Testis (tissue), 3 donors: ENCODE data around the gene GABARAPL2. TPM values are rescaled to one million over a fixed set of nuclear protein-coding genes. Genes with fewer than 3 reads are reported as not detected.

Source experiments
- DNase-seq: peaks from one replicate; pipeline ENCODE4 v3.0.0-alpha.2; 2019
- H3K27ac ChIP-seq, 2 donors: fragments of 200-600 bp; sonication (generic); one replicate each; pipeline ENCODE4 v1.5.1; 2019
- H3K27me3 ChIP-seq: fragments of 200-600 bp; sonication (generic); one replicate; pipeline ENCODE4 v1.5.1; 2019
- H3K36me3 ChIP-seq: fragments of 200-600 bp; sonication (generic); one replicate; pipeline ENCODE4 v1.5.1; 2017; ENCODE audit warnings: low read depth; ENCODE audit errors: missing control alignments
- H3K4me1 ChIP-seq: fragments of 200-600 bp; sonication (generic); one replicate; pipeline ENCODE4 v1.5.1; 2019
- H3K4me3 ChIP-seq, 2 donors: fragments of 200-600 bp; sonication (generic); one replicate each; pipeline ENCODE4 v1.5.1; 2017 to 2019
- H3K9me3 ChIP-seq: fragments of 200-600 bp; sonication (generic); one replicate; pipeline ENCODE4 v1.5.1; 2017
- CTCF ChIP-seq, 3 experiments: fragments of 450-650 bp in 2 of 3; fragments of 200-600 bp in 1 of 3; sonication (generic) in 1 of 3; IDR thresholded peaks; one replicate each; pipeline ENCODE4 v1.5.1; 2016 to 2019; ENCODE audit warnings: antibody characterized with exemption in 3 of 3, mild to moderate bottlenecking in 2 of 3, moderate library complexity in 1 of 3
- POLR2A ChIP-seq: fragments of 450-650 bp; IDR thresholded peaks from one replicate; pipeline ENCODE4 v1.6.1; 2017; ENCODE audit warnings: antibody characterized with exemption, mild to moderate bottlenecking, moderate library complexity
- WGBS, 2 donors: methylation state at CpG; one replicate each; pipeline ENCODE4 v1.1.5; 2018; 5-methylcytosine and 5-hydroxymethylcytosine counted together
- intact Hi-C: fragments of 100-400 bp; cut with DNase I; formaldehyde crosslinking; loops from one replicate; pipeline ENCODE4 v1.15.1; 2023; ENCODE audit warnings: low total_unique reads
- polyA plus RNA-seq: library from polyadenylated mRNA; stranded (reverse); fragments of 350-450 nt; fragmentation: Illumina TruSeq; extraction: RNeasy Lipid Tissue Mini Kit (QIAGEN cat#74804); gene quantifications from one replicate; pipeline ENCODE4 v1.2.3, GENCODE V29; 2014; ENCODE audit warnings: low read depth, low replicate concordance; ENCODE audit not compliant: insufficient read depth
- total RNA-seq, 2 donors: library from RNA; depleted of rRNA; stranded (reverse); fragments of >200 nt; gene quantifications; one replicate each; pipeline ENCODE4 v1.2.3, GENCODE V29; 2016

The GABARAPL2 gene
- total and polyA plus RNA-seq, 3 donors from 2014 or later: 113 to 157 (median 122) TPM

GRCh38 chr16:75579281-75579834, 13.2 kb downstream of the GABARAPL2 start:
- Histone ChIP-seq H3K4me3 (no peak overlapping the region), H3K27me3 (no peaks in the 10 kb centered on the region), H3K4me1 (no peaks in the 10 kb centered on the region), H3K9me3 (no peaks in the 10 kb centered on the region), H3K27ac (no peak overlapping the region), H3K36me3 (no peaks in the 10 kb centered on the region)
- DNase-seq: no peak
- intact Hi-C loops: loop anchor here (10.0 kb wide), 1 partner anchor 65 kb away; the partner anchor contains the start of genes KARS1 and TERF2IP
- no peak for TF ChIP-seq POLR2A
- no peak for TF ChIP-seq CTCF (IDR thresholded peaks at IDR 0.05)
- 86 to 93% methylated on average over 7 of the region's 7 CpGs for WGBS, 2 donors

GRCh38 chr16:75584108-75584507, 17.9 kb downstream of the GABARAPL2 start:
- Histone ChIP-seq H3K36me3 (no peaks in the 10 kb centered on the region), H3K4me1 (no peaks in the 10 kb centered on the region), H3K4me3 (no peak overlapping the region), H3K27me3 (no peaks in the 10 kb centered on the region), H3K27ac (no peak overlapping the region), H3K9me3 (no peaks in the 10 kb centered on the region)
- intact Hi-C loops: no loop called here
- DNase-seq: no peak
- WGBS, 2 donors: 84 to 85% methylated on average over 3 of the region's 3 CpGs
- TF ChIP-seq POLR2A (no peak), CTCF (IDR thresholded peaks at IDR 0.05) (no peak)

GRCh38 chr16:75588716-75589115, 22.5 kb downstream of the GABARAPL2 start:
- Histone ChIP-seq H3K27ac (no peak overlapping the region), H3K36me3 (no peaks in the 10 kb centered on the region), H3K4me3 (no peak overlapping the region), H3K9me3 (no peaks in the 10 kb centered on the region), H3K4me1 (peaks cover 7% of the 10 kb centered on the region), H3K27me3 (no peaks in the 10 kb centered on the region)
- no peak for DNase-seq
- WGBS, 2 donors: 90 to 95% methylated on average over 3 to 4 of the region's 4 CpGs
- TF ChIP-seq POLR2A: no peak
- TF ChIP-seq CTCF (IDR thresholded peaks at IDR 0.05): no peak
- intact Hi-C loops: no loop called here

GRCh38 chr16:75589306-75589705, 23.1 kb downstream of the GABARAPL2 start:
- TF ChIP-seq CTCF (IDR thresholded peaks at IDR 0.05) (no peak), POLR2A (no peak)
- Histone ChIP-seq H3K36me3 (no peaks in the 10 kb centered on the region), H3K9me3 (no peaks in the 10 kb centered on the region), H3K27me3 (no peaks in the 10 kb centered on the region), H3K4me3 (no peak overlapping the region), H3K4me1 (peaks cover 7% of the 10 kb centered on the region), H3K27ac (no peak overlapping the region)
- 46 to 83% methylated on average over 3 of the region's 3 CpGs for WGBS, 2 donors
- intact Hi-C loops: no loop called here
- no peak for DNase-seq
